ENCODE measurements around the gene RAB17. TPM values are rescaled to one million over a fixed set of nuclear protein-coding genes. Genes with fewer than 3 reads are reported as not detected.

Gene RAB17
- total RNA-seq, 1 experiment from 2014 or later, result 60.9 TPM

GRCh38 chr2:237540823-237541222 lies 49.7 kb downstream of the RAB17 start:
- Mint-ChIP-seq H3K27me3 (ENCODE audit: insufficient read depth, unreplicated experiment) (no peaks in the 10 kb centered on the region), H3K4me1 (ENCODE audit: low read depth, unreplicated experiment) (peaks cover 4% of the 10 kb centered on the region), H3K27ac (ENCODE audit: unreplicated experiment) (no peak overlapping the region), H3K9me3 (ENCODE audit: unreplicated experiment) (no peaks in the 10 kb centered on the region), H3K36me3 (ENCODE audit: insufficient read depth, unreplicated experiment) (no peaks in the 10 kb centered on the region), H3K4me3 (ENCODE audit: unreplicated experiment) (no peak overlapping the region)
- no peak for DNase-seq
- ChIA-PET CTCF (interaction anchor here (1.4 kb wide), 1 partner anchor 31 kb away, joined by 4 read pairs; no protein-coding TSS in a partner anchor), POLR2A (no interaction called here)
- no peaks in the 10 kb centered on the region for H3K9me3 ChIP-seq
- no peaks in the 10 kb centered on the region for H3K27me3 ChIP-seq (replicated peaks; ENCODE audit: control insufficient read depth, insufficient read depth, low read length)
- intact Hi-C loops (cut with micrococcal nuclease; ENCODE audit: unreplicated experiment), result no loop called here
- no peaks in the 10 kb centered on the region; the same call in 1 of the 2 replicates for H3K4me1 ChIP-seq
- no peaks in the 10 kb centered on the region for H3K36me3 ChIP-seq (ENCODE audit: control insufficient read depth, insufficient read depth, low read length)
- no peak for TF ChIP-seq CTCF (IDR thresholded peaks at IDR 0.05; ENCODE audit: insufficient read depth in 1 of 2, low read depth in 1 of 2, low read length in 1 of 2, severe bottlenecking in 1 of 2, unreplicated experiment in 1 of 2)
- BruUV-seq (replicated peaks), result no TSS peak
- H3K4me3 ChIP-seq (ENCODE audit: low read depth, low read length), result no peak overlapping the region

GRCh38 chr2:237540223-237540775 lies 50.2 kb downstream of the RAB17 start:
- Mint-ChIP-seq H3K4me3 (ENCODE audit: unreplicated experiment) (no peak overlapping the region), H3K27me3 (ENCODE audit: insufficient read depth, unreplicated experiment) (no peaks in the 10 kb centered on the region), H3K9me3 (ENCODE audit: unreplicated experiment) (no peaks in the 10 kb centered on the region), H3K36me3 (ENCODE audit: insufficient read depth, unreplicated experiment) (no peaks in the 10 kb centered on the region), H3K27ac (ENCODE audit: unreplicated experiment) (no peak overlapping the region), H3K4me1 (ENCODE audit: low read depth, unreplicated experiment) (peaks cover 4% of the 10 kb centered on the region)
- Histone ChIP-seq H3K36me3 (ENCODE audit: control insufficient read depth, insufficient read depth, low read length) (no peaks in the 10 kb centered on the region), H3K4me1 (no peaks in the 10 kb centered on the region; the same call in 1 of the 2 replicates), H3K9me3 (no peaks in the 10 kb centered on the region), H3K4me3 (ENCODE audit: low read depth, low read length) (no peak overlapping the region), H3K27me3 (replicated peaks; ENCODE audit: control insufficient read depth, insufficient read depth, low read length) (no peaks in the 10 kb centered on the region)
- TF ChIP-seq CTCF (IDR thresholded peaks at IDR 0.05; ENCODE audit: insufficient read depth in 1 of 2, low read depth in 1 of 2, low read length in 1 of 2, severe bottlenecking in 1 of 2, unreplicated experiment in 1 of 2), result no peak
- ChIA-PET CTCF (interaction anchor here (1.4 kb wide), 1 partner anchor 31 kb away, joined by 4 read pairs; no protein-coding TSS in a partner anchor), POLR2A (interaction anchor here (0.6 kb wide), 1 partner anchor 65 kb away, joined by 6 read pairs; no protein-coding TSS in a partner anchor)
- DNase-seq, result no peak
- intact Hi-C loops (cut with micrococcal nuclease; ENCODE audit: unreplicated experiment), result no loop called here
- no TSS peak for BruUV-seq (replicated peaks)

GRCh38 chr2:237539681-237540080 lies 50.9 kb downstream of the RAB17 start:
- ChIA-PET CTCF (no interaction called here), POLR2A (interaction anchor here (0.6 kb wide), 1 partner anchor 64 kb away, joined by 6 read pairs; no protein-coding TSS in a partner anchor)

More at GRCh38 chr2:237539681-237540080, 50.9 kb downstream of the RAB17 start:
- Mint-ChIP-seq H3K4me1 (ENCODE audit: low read depth, unreplicated experiment) (peaks cover 4% of the 10 kb centered on the region), H3K9me3 (ENCODE audit: unreplicated experiment) (no peaks in the 10 kb centered on the region), H3K27ac (ENCODE audit: unreplicated experiment) (no peak overlapping the region), H3K4me3 (ENCODE audit: unreplicated experiment) (no peak overlapping the region), H3K27me3 (ENCODE audit: insufficient read depth, unreplicated experiment) (no peaks in the 10 kb centered on the region), H3K36me3 (ENCODE audit: insufficient read depth, unreplicated experiment) (no peaks in the 10 kb centered on the region)
- no peak for TF ChIP-seq CTCF (IDR thresholded peaks at IDR 0.05; ENCODE audit: insufficient read depth in 1 of 2, low read depth in 1 of 2, low read length in 1 of 2, severe bottlenecking in 1 of 2, unreplicated experiment in 1 of 2)
- intact Hi-C loops (cut with micrococcal nuclease; ENCODE audit: unreplicated experiment), result no loop called here
- no peaks in the 10 kb centered on the region for H3K9me3 ChIP-seq
- no peaks in the 10 kb centered on the region for H3K36me3 ChIP-seq (ENCODE audit: control insufficient read depth, insufficient read depth, low read length)
- no peak for DNase-seq
- no peaks in the 10 kb centered on the region for H3K27me3 ChIP-seq (replicated peaks; ENCODE audit: control insufficient read depth, insufficient read depth, low read length)
- no peaks in the 10 kb centered on the region; the same call in 1 of the 2 replicates for H3K4me1 ChIP-seq
- H3K4me3 ChIP-seq (ENCODE audit: low read depth, low read length), result no peak overlapping the region
- no TSS peak for BruUV-seq (replicated peaks)
